ENCODE data around the gene XXYLT1. TPM values are rescaled to one million over a fixed set of nuclear protein-coding genes. Genes with fewer than 3 reads are reported as not detected.

XXYLT1 gene
- total RNA-seq, 2 experiments from 2014 or later: 17.2 to 19.6 TPM

DNA sequence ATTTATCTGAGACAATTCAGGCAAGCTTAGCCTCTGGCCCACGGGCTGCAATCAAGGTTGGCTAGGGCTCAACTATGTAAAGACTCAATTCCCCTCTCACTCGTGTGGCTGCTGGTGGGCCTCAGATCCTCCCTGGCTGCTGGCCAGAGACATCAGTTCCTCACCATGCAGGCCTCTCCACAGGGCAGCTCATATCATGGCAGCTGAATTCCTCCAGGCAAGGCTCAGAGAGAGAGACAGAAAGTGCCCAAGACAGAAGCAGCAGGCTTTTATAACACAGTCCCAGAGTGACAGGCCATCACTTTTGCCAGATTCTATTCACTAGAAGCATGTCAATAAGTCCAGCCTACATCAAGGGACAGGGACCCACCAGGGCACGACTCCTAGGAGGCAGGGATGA, 63.2 kb downstream of the XXYLT1 start:
- no peak overlapping the region for H3K4me2 ChIP-seq (ENCODE audit: low read length)
- no peaks in the 10 kb centered on the region for H3K9me3 ChIP-seq (ENCODE audit: low read length)
- peaks cover 4% of the 10 kb centered on the region; the same call in 1 of the 2 replicates for H3K36me3 ChIP-seq (ENCODE audit: insufficient read depth, low read length)
- POLR2A ChIA-PET: interaction anchor here (1.5 kb wide), 1 partner anchor 8 kb away, joined by 3 read pairs; no protein-coding TSS in a partner anchor
- H4K20me1 ChIP-seq (ENCODE audit: insufficient read depth, low read length): no peaks in the 10 kb centered on the region
- H3K4me3 ChIP-seq (ENCODE audit: low read depth, low read length, poor library complexity, severe bottlenecking): no peak overlapping the region
- no peak for TF ChIP-seq EZH2phosphoT487 (IDR thresholded peaks at IDR 0.05; ENCODE audit: borderline replicate concordance, low read depth, low read length)
- TF ChIP-seq, protein P1, sequence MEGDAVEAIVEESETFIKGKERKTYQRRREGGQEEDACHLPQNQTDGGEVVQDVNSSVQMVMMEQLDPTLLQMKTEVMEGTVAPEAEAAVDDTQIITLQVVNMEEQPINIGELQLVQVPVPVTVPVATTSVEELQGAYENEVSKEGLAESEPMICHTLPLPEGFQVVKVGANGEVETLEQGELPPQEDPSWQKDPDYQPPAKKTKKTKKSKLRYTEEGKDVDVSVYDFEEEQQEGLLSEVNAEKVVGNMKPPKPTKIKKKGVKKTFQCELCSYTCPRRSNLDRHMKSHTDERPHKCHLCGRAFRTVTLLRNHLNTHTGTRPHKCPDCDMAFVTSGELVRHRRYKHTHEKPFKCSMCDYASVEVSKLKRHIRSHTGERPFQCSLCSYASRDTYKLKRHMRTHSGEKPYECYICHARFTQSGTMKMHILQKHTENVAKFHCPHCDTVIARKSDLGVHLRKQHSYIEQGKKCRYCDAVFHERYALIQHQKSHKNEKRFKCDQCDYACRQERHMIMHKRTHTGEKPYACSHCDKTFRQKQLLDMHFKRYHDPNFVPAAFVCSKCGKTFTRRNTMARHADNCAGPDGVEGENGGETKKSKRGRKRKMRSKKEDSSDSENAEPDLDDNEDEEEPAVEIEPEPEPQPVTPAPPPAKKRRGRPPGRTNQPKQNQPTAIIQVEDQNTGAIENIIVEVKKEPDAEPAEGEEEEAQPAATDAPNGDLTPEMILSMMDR (conservative IDR thresholded peaks at IDR 0.05; ENCODE audit: low read length): no peak
- 0 out of 2 replicates have a peak, but pooled peaks cover 4% of the 10 kb centered on the region for H3K79me2 ChIP-seq (ENCODE audit: insufficient read depth, low read depth, low read length)
- DNase-seq (ENCODE audit: low spot score): no peak
- no peak overlapping the region for H2AFZ ChIP-seq (ENCODE audit: low read length)
- intact Hi-C loops (cut with micrococcal nuclease; ENCODE audit: unreplicated experiment): no loop called here
- H3K27ac ChIP-seq (ENCODE audit: low read depth, low read length, poor library complexity, severe bottlenecking): no peak overlapping the region
- no TSS peak for BruUV-seq (replicated peaks)
- H3K4me1 ChIP-seq (ENCODE audit: insufficient read depth, low read length, poor library complexity, severe bottlenecking): peaks cover 35% of the 10 kb centered on the region
- CTCF ChIA-PET (ENCODE audit: unreplicated experiment): no interaction called here
- no peaks in the 10 kb centered on the region for H3K9me2 ChIP-seq (ENCODE audit: insufficient read depth, low read length)

DNA sequence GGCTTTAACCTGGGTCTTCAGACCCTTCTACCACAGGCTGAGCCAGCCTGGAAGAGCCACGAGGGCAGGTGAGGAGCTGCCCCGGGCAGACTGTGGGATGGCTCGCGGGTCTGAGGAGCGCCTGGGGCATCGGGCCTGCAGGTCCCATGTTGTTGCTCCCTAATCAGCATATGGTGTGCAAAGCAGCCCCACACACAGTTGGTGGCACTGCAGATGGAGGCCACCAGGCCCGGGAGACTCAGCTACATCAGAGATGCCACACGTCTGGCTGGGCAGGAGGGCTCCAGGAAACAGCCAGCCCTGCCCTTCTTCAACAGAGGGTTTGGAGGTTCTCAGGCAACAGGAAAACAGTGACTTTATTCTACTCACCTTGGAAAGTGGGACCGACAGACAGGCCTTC, 63.9 kb downstream of the XXYLT1 start:
- CTCF ChIA-PET (ENCODE audit: unreplicated experiment): no interaction called here
- POLR2A ChIA-PET: interaction anchor here (1.5 kb wide), 1 partner anchor 7 kb away, joined by 3 read pairs; no protein-coding TSS in a partner anchor
- peaks cover 35% of the 10 kb centered on the region for H3K4me1 ChIP-seq (ENCODE audit: insufficient read depth, low read length, poor library complexity, severe bottlenecking)
- no peaks in the 10 kb centered on the region for H3K9me2 ChIP-seq (ENCODE audit: insufficient read depth, low read length)
- BruUV-seq (replicated peaks): no TSS peak
- H3K4me3 ChIP-seq (ENCODE audit: low read depth, low read length, poor library complexity, severe bottlenecking): no peak overlapping the region
- no peaks in the 10 kb centered on the region for H4K20me1 ChIP-seq (ENCODE audit: insufficient read depth, low read length)
- TF ChIP-seq, protein P1 (conservative IDR thresholded peaks at IDR 0.05; ENCODE audit: low read length): no peak
- no peak for TF ChIP-seq EZH2phosphoT487 (IDR thresholded peaks at IDR 0.05; ENCODE audit: borderline replicate concordance, low read depth, low read length)
- no peak overlapping the region for H2AFZ ChIP-seq (ENCODE audit: low read length)
- H3K27ac ChIP-seq (ENCODE audit: low read depth, low read length, poor library complexity, severe bottlenecking): no peak overlapping the region
- 0 out of 2 replicates have a peak, but pooled peaks cover 4% of the 10 kb centered on the region for H3K79me2 ChIP-seq (ENCODE audit: insufficient read depth, low read depth, low read length)
- H3K36me3 ChIP-seq (ENCODE audit: insufficient read depth, low read length): peaks cover 4% of the 10 kb centered on the region; the same call in 1 of the 2 replicates
- no peak for DNase-seq (ENCODE audit: low spot score)
- intact Hi-C loops (cut with micrococcal nuclease; ENCODE audit: unreplicated experiment): no loop called here
- H3K4me2 ChIP-seq (ENCODE audit: low read length): no peak overlapping the region
- no peaks in the 10 kb centered on the region for H3K9me3 ChIP-seq (ENCODE audit: low read length)

DNA sequence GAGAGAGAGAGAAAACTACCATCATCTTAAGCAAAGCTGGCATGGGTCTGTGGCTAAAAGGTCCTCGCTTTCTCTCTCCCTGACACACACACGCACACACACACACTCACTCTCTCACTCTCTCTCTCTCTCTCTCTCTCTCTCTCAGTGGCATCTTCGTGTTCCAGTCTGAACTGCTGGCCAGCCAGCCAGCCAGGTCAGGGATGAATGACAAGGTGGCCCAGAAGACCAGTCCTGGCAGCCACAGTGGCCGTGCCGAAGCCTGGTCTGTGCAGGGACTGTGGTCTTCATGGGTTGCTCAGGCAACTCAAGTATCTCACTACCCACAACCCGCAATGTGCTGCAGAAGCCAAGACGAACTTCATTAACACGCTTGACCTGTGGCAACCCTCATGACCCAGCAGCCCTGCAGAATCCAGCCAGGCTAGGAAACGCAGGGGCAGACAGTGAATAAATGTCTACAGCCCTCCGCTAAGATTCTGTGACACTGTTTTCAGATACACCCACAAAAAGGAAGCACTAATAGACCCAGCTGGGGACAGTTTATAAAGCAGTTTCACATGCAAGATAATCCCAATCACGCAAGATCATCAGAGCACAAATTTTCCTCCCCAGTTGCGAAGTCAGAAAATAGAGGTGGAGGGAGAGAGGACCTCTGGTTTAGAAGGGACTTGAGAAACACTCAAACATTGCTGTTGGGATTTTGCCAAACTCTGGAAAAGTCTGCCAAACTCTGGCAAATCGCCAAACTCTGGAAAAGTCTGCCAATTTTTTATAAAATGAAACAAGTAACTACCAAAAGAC, 66.4 kb downstream of the XXYLT1 start:
- Histone ChIP-seq H3K4me3 (ENCODE audit: low read depth, low read length, poor library complexity, severe bottlenecking) (no peak overlapping the region), H3K9me3 (ENCODE audit: low read length) (no peaks in the 10 kb centered on the region), H3K79me2 (ENCODE audit: insufficient read depth, low read depth, low read length) (no peaks in the 10 kb centered on the region), H3K36me3 (ENCODE audit: insufficient read depth, low read length) (peaks cover 4% of the 10 kb centered on the region; the same call in 1 of the 2 replicates), H3K4me1 (ENCODE audit: insufficient read depth, low read length, poor library complexity, severe bottlenecking) (peaks cover 23% of the 10 kb centered on the region), H3K27ac (ENCODE audit: low read depth, low read length, poor library complexity, severe bottlenecking) (no peak overlapping the region), H2AFZ (ENCODE audit: low read length) (no peak overlapping the region), H4K20me1 (ENCODE audit: insufficient read depth, low read length) (no peaks in the 10 kb centered on the region), H3K9me2 (ENCODE audit: insufficient read depth, low read length) (no peaks in the 10 kb centered on the region), H3K4me2 (ENCODE audit: low read length) (no peak overlapping the region)
- BruUV-seq (replicated peaks): no TSS peak
- intact Hi-C loops (cut with micrococcal nuclease; ENCODE audit: unreplicated experiment): no loop called here
- ChIA-PET POLR2A (interaction anchor here (0.7 kb wide), 2 partner anchors 49 to 179 kb away, joined by 3 read pairs; no protein-coding TSS in a partner anchor), CTCF (ENCODE audit: unreplicated experiment) (no interaction called here)
- TF ChIP-seq, protein P1 (conservative IDR thresholded peaks at IDR 0.05; ENCODE audit: low read length): no peak
- TF ChIP-seq EZH2phosphoT487 (IDR thresholded peaks at IDR 0.05; ENCODE audit: borderline replicate concordance, low read depth, low read length): no peak
- DNase-seq (ENCODE audit: low spot score): no peak

Data from OCI-LY7 (cell line).